GM19463 (cell line): Measurements from ENCODE around the gene MISP3.

Source experiments
- ATAC-seq: cut with Tn5 transposase; IDR thresholded peaks from one replicate; pipeline ENCODE4 v1.9.1; 2021; ENCODE audit warnings: mild to moderate bottlenecking, moderate library complexity; ENCODE audit not compliant: unreplicated experiment

The MISP3 gene

GRCh38 chr19:14119146-14119545 is 46.6 kb downstream of the MISP3 start:
- ATAC-seq: no peak

GRCh38 chr19:14119644-14120496 is 47.3 kb downstream of the MISP3 start:
- ATAC-seq: no peak

GRCh38 chr19:14120497-14120780 is 47.9 kb downstream of the MISP3 start:
- ATAC-seq: no peak

DNA sequence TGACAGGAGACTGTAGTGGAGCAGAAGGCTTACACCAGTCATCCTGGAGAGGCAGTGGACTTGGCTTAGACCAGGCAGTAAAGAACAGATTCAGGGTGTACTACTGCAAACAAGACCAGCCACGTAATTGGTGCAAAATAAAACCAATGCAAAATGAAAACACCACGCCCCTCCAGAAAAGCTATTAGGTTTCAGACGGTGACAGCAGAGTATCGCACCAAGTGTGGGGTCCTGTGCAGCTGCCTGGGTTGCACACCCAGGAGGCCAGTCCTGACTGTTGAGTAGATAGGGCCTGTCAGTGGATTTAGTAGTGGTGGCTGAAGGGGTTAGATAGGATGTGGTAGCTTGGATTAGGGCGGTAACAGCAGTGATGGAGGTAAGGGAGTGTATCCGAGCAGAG is 50.3 kb downstream of the MISP3 start:
- no peak for ATAC-seq
